Body of pancreas (tissue), 4 donors: ENCODE measurements around the gene CYSLTR2. TPM values are rescaled to one million over a fixed set of nuclear protein-coding genes. Genes with fewer than 3 reads are reported as not detected.

Experiments used
- ATAC-seq: fragments of 150-250 bp; one replicate; pipeline ENCODE4 v1.9.1; 2016
- DNase-seq, 4 donors: peaks; one replicate each; pipeline ENCODE4 v3.0.0-alpha.2; 2019
- H3K27ac ChIP-seq, 4 donors: fragments of 200-600 bp; sonication (generic); 1 replicate in 3 of 4; 2 replicates in 1 of 4; pipeline versions ENCODE4 v1.5.1 to v1.6.1; 2016 to 2019; ENCODE audit warnings: mild to moderate bottlenecking in 1 of 4, mixed read lengths in 1 of 4, moderate library complexity in 1 of 4
- H3K27me3 ChIP-seq, 2 donors: fragments of 200-600 bp; sonication (generic); one replicate each; pipeline ENCODE4 v1.6.0; 2016; ENCODE audit warnings: mild to moderate bottlenecking in 1 of 2
- H3K36me3 ChIP-seq, 2 donors: fragments of 200-600 bp; sonication (generic); replicated peaks in 1 of 2; 2 replicates each; pipeline ENCODE4 v1.5.1; 2016; ENCODE audit warnings: low read depth in 2 of 2; ENCODE audit not compliant: insufficient read depth in 1 of 2
- H3K4me1 ChIP-seq: fragments of 200-600 bp; sonication (generic); one replicate; pipeline ENCODE4 v1.6.0; 2016
- H3K4me3 ChIP-seq, 2 donors: fragments of 200-600 bp; sonication (generic); 1 replicate in 1 of 2; 2 replicates in 1 of 2; pipeline ENCODE4 v1.5.1; 2016 to 2019
- H3K9me3 ChIP-seq, 3 donors: fragments of 200-600 bp; sonication (generic); 1 replicate in 2 of 3; 2 replicates in 1 of 3; pipeline ENCODE4 v1.5.1; 2016
- CTCF ChIP-seq, 7 experiments: fragments of 450-650 bp in 4 of 7; fragments of 200-600 bp in 3 of 7; sonication (generic) in 3 of 7; IDR thresholded peaks; one replicate each; pipeline ENCODE4 v1.5.1; 2016 to 2019; ENCODE audit warnings: antibody characterized with exemption in 7 of 7
- POLR2A ChIP-seq, 3 donors: fragments of 450-650 bp; IDR thresholded peaks; one replicate each; pipeline ENCODE4 v1.6.1; 2016; ENCODE audit warnings: antibody characterized with exemption in 3 of 3, mild to moderate bottlenecking in 2 of 3
- WGBS, 2 donors: methylation state at CpG; one replicate each; pipeline ENCODE4 v1.1.5; 2017; 5-methylcytosine and 5-hydroxymethylcytosine counted together
- intact Hi-C: fragments of 100-400 bp; cut with DNase I; formaldehyde crosslinking; loops from one replicate; pipeline ENCODE4 v1.15.1; 2023
- total RNA-seq, 2 donors: library from RNA; depleted of rRNA; stranded (reverse); fragments of >200 nt; gene quantifications; one replicate each; pipeline ENCODE4 v1.1.0, GENCODE V29; 2016

CYSLTR2 gene
- total RNA-seq, 2 donors from 2014 or later: 0.52 TPM; not detected in 1

- 31 to 32% methylated on average over 4 of the region's 4 CpGs for WGBS, 2 donors
- Histone ChIP-seq H3K4me3 (no peak overlapping the region), H3K4me1 (peaks cover 59% of the 10 kb centered on the region), H3K27me3 (no peaks in the 10 kb centered on the region), H3K27ac (peak overlapping the region in 3 of 4 donors; percentile 76 to 85 (median 76)), H3K9me3 (no peaks in the 10 kb centered on the region), H3K36me3 (no peaks in the 10 kb centered on the region)
- DNase-seq: no peak
- TF ChIP-seq POLR2A (IDR thresholded peaks at IDR 0.05) (no peak), CTCF (IDR thresholded peaks at IDR 0.05) (no peak)
- ATAC-seq: no peak
- intact Hi-C loops: no loop called here
Observed at GRCh38 chr13:48624858-48625257, 28.9 kb upstream of the CYSLTR2 start.

- H3K27ac ChIP-seq: peak overlapping the region; percentile 68 to 85 (median 76)
- no peaks in the 10 kb centered on the region for H3K36me3 ChIP-seq
- no peaks in the 10 kb centered on the region for H3K27me3 ChIP-seq
- H3K9me3 ChIP-seq: no peaks in the 10 kb centered on the region
- H3K4me1 ChIP-seq: peaks cover 66% of the 10 kb centered on the region
- DNase-seq (no peak), ATAC-seq (peak; percentile 52)
- H3K4me3 ChIP-seq: no peak overlapping the region
- TF ChIP-seq POLR2A (IDR thresholded peaks at IDR 0.05) (no peak), CTCF (IDR thresholded peaks at IDR 0.05) (no peak)
- 13 to 18% methylated on average over 4 of the region's 4 CpGs for WGBS, 2 donors
- intact Hi-C loops: no loop called here
Observed at GRCh38 chr13:48625413-48626076, 28.2 kb upstream of the CYSLTR2 start.

- ATAC-seq (peak; percentile 74), DNase-seq (peak; percentile 59 to 77 (median 62))
- no peak for TF ChIP-seq CTCF (IDR thresholded peaks at IDR 0.05)
- TF ChIP-seq POLR2A (IDR thresholded peaks at IDR 0.05): peak in 1 of 3 donors; percentile 18
- Histone ChIP-seq H3K27me3 (no peaks in the 10 kb centered on the region), H3K36me3 (no peaks in the 10 kb centered on the region), H3K27ac (peak overlapping the region; percentile 68 to 85 (median 76)), H3K4me1 (peaks cover 71% of the 10 kb centered on the region), H3K9me3 (no peaks in the 10 kb centered on the region), H3K4me3 (no peak overlapping the region)
- WGBS, 2 donors: 0% methylated on average over 1 of the region's 1 CpG
- intact Hi-C loops: no loop called here
Observed at GRCh38 chr13:48626077-48626449, 27.7 kb upstream of the CYSLTR2 start.

GRCh38 chr13:48626726-48627451 is 26.8 kb upstream of the CYSLTR2 start:
- H3K9me3 ChIP-seq: no peaks in the 10 kb centered on the region
- no peak for DNase-seq
- TF ChIP-seq CTCF (IDR thresholded peaks at IDR 0.05) (no peak), POLR2A (IDR thresholded peaks at IDR 0.05) (no peak)
- no peaks in the 10 kb centered on the region for H3K36me3 ChIP-seq
- 48 to 51% methylated on average over 2 of the region's 2 CpGs for WGBS, 2 donors
- intact Hi-C loops: no loop called here
- H3K4me3 ChIP-seq: no peak overlapping the region
- ATAC-seq: no peak
- peak overlapping the region in 3 of 4 donors; percentile 76 to 85 (median 76) for H3K27ac ChIP-seq
- no peaks in the 10 kb centered on the region for H3K27me3 ChIP-seq
- H3K4me1 ChIP-seq: peaks cover 76% of the 10 kb centered on the region
